HepG2 (cell line): ENCODE results near the gene TMEM87A. TPM values are rescaled to one million over a fixed set of nuclear protein-coding genes. Genes with fewer than 3 reads are reported as not detected.

ENCODE experiments used
- ESRRA ChIP-seq: sonication (generic); formaldehyde crosslinking; IDR thresholded peaks from 2 replicates; pipeline ENCODE4 v1.5.1; 2020; ENCODE audit warnings: mild to moderate bottlenecking, low read depth, missing genetic modification reagents
- FOXC1 ChIP-seq: sonication (generic); formaldehyde crosslinking; IDR thresholded peaks from 2 replicates; pipeline ENCODE4 v1.8.0; 2022; ENCODE audit warnings: mild to moderate bottlenecking, missing genetic modification reagents, borderline replicate concordance
- GATAD2A ChIP-seq: IDR thresholded peaks from 2 replicates; pipeline ENCODE4 v1.6.1; 2016
- GMEB2 ChIP-seq: IDR thresholded peaks from 2 replicates; pipeline ENCODE4 v1.6.1; 2016; ENCODE audit warnings: missing biosample characterization, missing genetic modification reagents, low read depth
- HOXA5 ChIP-seq: sonication (generic); formaldehyde crosslinking; IDR thresholded peaks from 2 replicates; pipeline ENCODE4 v1.4.0; 2020; ENCODE audit warnings: missing genetic modification reagents
- KAT7 ChIP-seq: IDR thresholded peaks from 2 replicates; pipeline ENCODE4 v1.6.1; 2018; ENCODE audit warnings: borderline replicate concordance, missing compliant biosample characterization
- KDM3A ChIP-seq: IDR thresholded peaks from 2 replicates; pipeline ENCODE4 v1.6.1; 2018; ENCODE audit warnings: low read depth, missing compliant biosample characterization
- RNF2 ChIP-seq: fragments of 450-650 bp; conservative IDR thresholded peaks from 2 replicates; pipeline ENCODE4 v1.6.1; 2016; ENCODE audit warnings: low read depth
- TCF12 ChIP-seq, 2 experiments: fragments of 450-650 bp in 1 of 2; sonication (generic) in 1 of 2; formaldehyde crosslinking in 1 of 2; IDR thresholded peaks; 2 replicates each; pipeline versions ENCODE4 v1.6.1 to v1.8.0; 2017 to 2022; ENCODE audit warnings: antibody characterized with exemption in 1 of 2, mild to moderate bottlenecking in 1 of 2, missing genetic modification reagents in 1 of 2, moderate library complexity in 1 of 2
- TGIF2 ChIP-seq: IDR thresholded peaks from 2 replicates; pipeline ENCODE4 v1.6.1; 2016; ENCODE audit warnings: control low read depth, missing compliant biosample characterization
- THAP8 ChIP-seq: sonication (generic); formaldehyde crosslinking; IDR thresholded peaks from 2 replicates; pipeline ENCODE4 v1.5.1; 2020; ENCODE audit warnings: missing genetic modification reagents, mild to moderate bottlenecking, borderline replicate concordance
- YEATS2 ChIP-seq: sonication (generic); formaldehyde crosslinking; IDR thresholded peaks from 2 replicates; pipeline ENCODE4 v1.4.0; 2020; ENCODE audit warnings: missing genetic modification reagents, borderline replicate concordance
- ZC3H4 ChIP-seq: sonication (generic); formaldehyde crosslinking; IDR thresholded peaks from 2 replicates; pipeline ENCODE4 v1.4.0; 2020; ENCODE audit warnings: missing genetic modification reagents, borderline replicate concordance
- ZEB1 ChIP-seq: IDR thresholded peaks from 2 replicates; pipeline ENCODE4 v1.6.1; 2012; ENCODE audit warnings: mild to moderate bottlenecking, low read depth, inconsistent platforms; ENCODE audit not compliant: insufficient replicate concordance
- ZFP1 ChIP-seq: IDR thresholded peaks from 2 replicates; pipeline ENCODE4 v1.6.1; 2016
- ZMYM4 ChIP-seq: sonication (generic); formaldehyde crosslinking; IDR thresholded peaks from 2 replicates; pipeline ENCODE4 v1.8.1; 2023; ENCODE audit warnings: mild to moderate bottlenecking, missing genetic modification reagents
- ZNF276 ChIP-seq: sonication (generic); formaldehyde crosslinking; IDR thresholded peaks from 2 replicates; pipeline ENCODE4 v1.4.0; 2020; ENCODE audit warnings: mild to moderate bottlenecking, low read depth, missing genetic modification reagents
- ZNF3 ChIP-seq: IDR thresholded peaks from 2 replicates; pipeline ENCODE4 v1.7.0; 2017; ENCODE audit warnings: inconsistent platforms
- ZNF34 ChIP-seq: sonication (generic); formaldehyde crosslinking; IDR thresholded peaks from 2 replicates; pipeline ENCODE4 v1.4.0; 2020; ENCODE audit warnings: mild to moderate bottlenecking, missing genetic modification reagents, borderline replicate concordance
- ZNF430 ChIP-seq: sonication (generic); formaldehyde crosslinking; IDR thresholded peaks from 2 replicates; pipeline ENCODE4 v1.9.0; 2021; ENCODE audit warnings: mild to moderate bottlenecking, missing genetic modification reagents
- ZNF432 ChIP-seq: sonication (generic); formaldehyde crosslinking; IDR thresholded peaks from 2 replicates; pipeline ENCODE4 v1.5.0; 2020; ENCODE audit warnings: missing genetic modification reagents, mild to moderate bottlenecking, borderline replicate concordance
- ZNF513 ChIP-seq: sonication (generic); formaldehyde crosslinking; conservative IDR thresholded peaks from 2 replicates; pipeline ENCODE4 v1.5.0; 2020; ENCODE audit warnings: missing genetic modification reagents
- ZNF615 ChIP-seq: sonication (generic); formaldehyde crosslinking; IDR thresholded peaks from 2 replicates; pipeline ENCODE4 v1.5.0; 2020; ENCODE audit warnings: mild to moderate bottlenecking, missing genetic modification reagents, borderline replicate concordance
- ZNF660 ChIP-seq: sonication (generic); formaldehyde crosslinking; IDR thresholded peaks from 2 replicates; pipeline ENCODE4 v1.5.1; 2020; ENCODE audit warnings: mild to moderate bottlenecking, low read depth, missing genetic modification reagents, borderline replicate concordance
- polyA plus RNA-seq, 8 experiments: library from polyadenylated mRNA; depleted of rRNA in 3 of 8; stranded (reverse) in 7 of 8; unstranded in 1 of 8; fragments of >200 nt; fragmentation: Illumina TruSeq in 4 of 8; extraction: Trizol in 4 of 8; gene quantifications; 2 replicates each; pipeline versions ENCODE4 v1.2.1 to v1.2.3, GENCODE V29; 2011 to 2016; ENCODE audit warnings: low read depth in 4 of 8, missing spikeins in 1 of 8, mixed read lengths in 1 of 8; ENCODE audit not compliant: insufficient read depth in 1 of 8
- total RNA-seq, 5 experiments: library from RNA; depleted of rRNA; stranded (reverse); fragments of >200 nt; fragmentation: Illumina TruSeq; extraction: Trizol; gene quantifications; 2 replicates each; pipeline ENCODE4 v1.2.3, GENCODE V29; 2016; ENCODE audit warnings: low read depth in 1 of 5

The TMEM87A gene
- total and polyA plus RNA-seq, 2 of the 13 experiments (the other 11 are each of a cell fraction or from before 2014, with no cell fraction given) = 20.2 to 42.8 TPM

- TF ChIP-seq ZEB1 (peak; percentile 65), ZNF615 (no peak), ZNF276 (CRISPR knock-in tag) (peak; percentile 91), TCF12 (IDR thresholded peaks at IDR 0.05) (no peak), TCF12 (CRISPR knock-in tag; IDR thresholded peaks at IDR 0.05) (peak; percentile 54; the same call in 1 of the 2 replicates), ZC3H4 (CRISPR knock-in tag) (no peak), TGIF2 (CRISPR knock-in tag) (peak; percentile 75), ZMYM4 (peak; percentile 89), ZNF3 (peak; percentile 70; the same call in 1 of the 2 replicates), ESRRA (CRISPR knock-in tag) (no peak; the same call in 1 of the 2 replicates), ZFP1 (CRISPR knock-in tag) (peak; percentile 66), FOXC1 (CRISPR knock-in tag) (peak; percentile 80; the same call in 1 of the 2 replicates), GMEB2 (CRISPR knock-in tag) (peak; percentile 75; the same call in 1 of the 2 replicates), ZNF660 (no peak; the same call in 1 of the 2 replicates), KDM3A (CRISPR knock-in tag) (no peak; the same call in 1 of the 2 replicates), KAT7 (peak; percentile 79; the same call in 1 of the 2 replicates), ZNF430 (CRISPR knock-in tag) (peak; percentile 84; the same call in 1 of the 2 replicates), ZNF34 (CRISPR knock-in tag) (no peak), ZNF432 (CRISPR knock-in tag) (no peak), YEATS2 (CRISPR knock-in tag) (peak; percentile 95), HOXA5 (CRISPR knock-in tag) (no peak; the same call in 1 of the 2 replicates), THAP8 (CRISPR knock-in tag) (no peak), ZNF513 (CRISPR knock-in tag) (no peak), GATAD2A (peak; percentile 49), RNF2 (peak; percentile 70; the same call in 1 of the 2 replicates)
Measured at GRCh38 chr15:42272939-42273899, at the start of gene TMEM87A, which contains the start of gene GANC (continued).
